GM12878 (cell line): Measurements from ENCODE around the gene KAT2B. TPM values are rescaled to one million over a fixed set of nuclear protein-coding genes. Genes with fewer than 3 reads are reported as not detected.

Experiments
- ATAC-seq: fragments of 200-7000 bp; cut with Tn5 transposase; 3 replicates; pipeline ENCODE4 v1.9.1; 2020; ENCODE audit warnings: mild to moderate bottlenecking, moderate library complexity
- BruUV-seq: library from RNA; stranded (reverse); fragments of 400-500 nt; replicated peaks from 2 replicates; lab custom pipeline; 2021; lab: Mats Ljungman, UMichigan
- CTCF ChIA-PET: fragments of 300-600 bp; sonication (Branson Sonifier 250); formaldehyde crosslinking; extraction: SDS; loops from one replicate; lab custom pipeline; 2021; ENCODE audit warnings: inconsistent platforms; lab: Yijun Ruan, JAX
- POLR2A ChIA-PET: fragments of 350-600 bp; formaldehyde crosslinking; extraction: SDS; loops from one replicate; lab custom pipeline; 2021; ENCODE audit warnings: inconsistent platforms; lab: Charles Lee
- RAD21 ChIA-PET: fragments of 300-600 bp; sonication (Branson Sonifier 250); formaldehyde crosslinking; loops from one replicate; lab custom pipeline; 2023; ENCODE audit warnings: antibody characterized with exemption; ENCODE audit not compliant: unreplicated experiment; lab: Charles Lee
- SMC1A ChIA-PET: fragments of 300-600 bp; sonication (Branson Sonifier 250); formaldehyde crosslinking; loops from one replicate; lab custom pipeline; 2023; ENCODE audit not compliant: unreplicated experiment, uncharacterized antibody; lab: Charles Lee
- DNase-seq: peaks from one replicate; pipeline ENCODE4 v3.0.0-alpha.2; 2011; ENCODE audit warnings: low read depth, low spot score
- FAIRE-seq: peaks from 3 replicates; lab custom pipeline; 2011; peaks lifted over from hg19 to GRCh38; lab: Jason Lieb, UNC
- H2AFZ ChIP-seq: 2 replicates; pipeline ENCODE4 v1.6.0; 2011; ENCODE audit warnings: low read depth, low read length, control low read depth; ENCODE audit not compliant: control insufficient read depth
- H3K27ac ChIP-seq: 2 replicates; pipeline ENCODE4 v1.5.1; 2011; ENCODE audit warnings: control low read depth; ENCODE audit not compliant: control insufficient read depth, insufficient read depth
- H3K27me3 ChIP-seq, 2 experiments: replicated peaks in 1 of 2; 2 replicates each; pipeline versions ENCODE4 v1.6.0 to v1.6.1; 2011; ENCODE audit warnings: low read length in 1 of 2; ENCODE audit not compliant: control insufficient read depth in 2 of 2, insufficient read depth in 2 of 2
- H3K36me3 ChIP-seq, 2 experiments: 2 replicates each; pipeline ENCODE4 v1.5.1; 2011; ENCODE audit warnings: low read length in 1 of 2; ENCODE audit not compliant: control insufficient read depth in 2 of 2, insufficient read depth in 2 of 2
- H3K4me1 ChIP-seq: 2 replicates; pipeline ENCODE4 v1.6.1; 2011; ENCODE audit warnings: mild to moderate bottlenecking, low read length, moderate library complexity, mixed read lengths; ENCODE audit not compliant: control insufficient read depth, insufficient read depth
- H3K4me2 ChIP-seq: 2 replicates; pipeline ENCODE4 v1.6.0; 2011; ENCODE audit warnings: control low read depth; ENCODE audit not compliant: control insufficient read depth, insufficient read depth
- H3K4me3 ChIP-seq: fragments of 200-600 bp; sonication (generic); 2 replicates; pipeline ENCODE4 v1.5.1; 2016
- H3K79me2 ChIP-seq: 2 replicates; pipeline ENCODE4 v1.6.0; 2011; ENCODE audit warnings: low read length; ENCODE audit not compliant: control insufficient read depth, insufficient read depth
- H3K9ac ChIP-seq: 2 replicates; pipeline ENCODE4 v1.8.0; 2011; ENCODE audit warnings: low read length, control low read depth, mixed read lengths; ENCODE audit not compliant: control insufficient read depth, insufficient read depth
- H3K9me3 ChIP-seq: replicated peaks from 3 replicates; pipeline ENCODE4 v1.5.1; 2011; ENCODE audit warnings: mild to moderate bottlenecking, low read length; ENCODE audit not compliant: control insufficient read depth, insufficient read depth
- H4K20me1 ChIP-seq: 2 replicates; pipeline ENCODE4 v1.6.0; 2011; ENCODE audit not compliant: control insufficient read depth, insufficient read depth
- CHD2 ChIP-seq: IDR thresholded peaks from 2 replicates; pipeline ENCODE4 v1.6.1; 2011; ENCODE audit warnings: low read depth, low read length, improper control_type of control experiment, borderline replicate concordance
- GABPA ChIP-seq: IDR thresholded peaks from 2 replicates; pipeline ENCODE4 v1.6.1; 2014; ENCODE audit warnings: antibody characterized with exemption, low read depth, mild to moderate bottlenecking, inconsistent platforms
- NBN ChIP-seq: fragments of 450-650 bp; IDR thresholded peaks from 2 replicates; pipeline ENCODE4 v1.6.1; 2016
- NFYB ChIP-seq: IDR thresholded peaks from 2 replicates; pipeline ENCODE4 v1.6.1; 2011; ENCODE audit warnings: low read depth, mild to moderate bottlenecking, low read length, improper control_type of control experiment, moderate library complexity; ENCODE audit not compliant: insufficient read depth
- ZNF24 ChIP-seq: fragments of 450-650 bp; IDR thresholded peaks from 2 replicates; pipeline ENCODE4 v1.6.1; 2017; ENCODE audit warnings: antibody characterized with exemption, mild to moderate bottlenecking
- in situ Hi-C: fragments of 300-500 bp; cut with MboI; formaldehyde crosslinking; loops from 9 replicates; pipeline ENCODE4 v1.14.3; 2018; ENCODE audit warnings: mixed read lengths
- intact Hi-C: fragments of 100-400 bp; cut with micrococcal nuclease; formaldehyde crosslinking; loops from one replicate; pipeline ENCODE4 v1.14.2; 2022; ENCODE audit not compliant: unreplicated experiment
- polyA plus RNA-seq, 11 experiments: library from polyadenylated mRNA; depleted of rRNA in 4 of 11; unstranded in 6 of 11; stranded (reverse) in 5 of 11; fragments of >200 nt; fragmentation: Nextera tagmentation in 4 of 11; fragmentation: Illumina TruSeq in 1 of 11; extraction: Ambion mirVana in 4 of 11; extraction: Trizol in 1 of 11; gene quantifications; 1 replicate in 1 of 11; 2 replicates in 10 of 11; pipeline versions ENCODE4 v1.2.1 to v1.2.3, GENCODE V29; 2011 to 2016; ENCODE audit warnings: inconsistent platforms in 2 of 11, missing spikeins in 2 of 11, low read depth in 1 of 11
- total RNA-seq, 4 experiments: library from RNA; depleted of rRNA in 3 of 4; stranded (reverse); fragments of >200 nt in 3 of 4; fragmentation: Illumina TruSeq in 1 of 4; extraction: Trizol in 1 of 4; gene quantifications; 2 replicates each; pipeline versions ENCODE4 v1.2.1 to v1.2.3, GENCODE V29; 2013 to 2021
- TF ChIP-seq, protein P1 (sequence below): fragments of 450-650 bp; IDR thresholded peaks from 2 replicates; pipeline ENCODE4 v1.6.1; 2017; ENCODE audit warnings: mild to moderate bottlenecking

The KAT2B gene
- total and polyA plus RNA-seq, 10 of the 15 experiments (the other 5 are each of a cell fraction or from before 2014, with no cell fraction given): 2.9 to 15.2 (median 10.2) TPM

DNA sequence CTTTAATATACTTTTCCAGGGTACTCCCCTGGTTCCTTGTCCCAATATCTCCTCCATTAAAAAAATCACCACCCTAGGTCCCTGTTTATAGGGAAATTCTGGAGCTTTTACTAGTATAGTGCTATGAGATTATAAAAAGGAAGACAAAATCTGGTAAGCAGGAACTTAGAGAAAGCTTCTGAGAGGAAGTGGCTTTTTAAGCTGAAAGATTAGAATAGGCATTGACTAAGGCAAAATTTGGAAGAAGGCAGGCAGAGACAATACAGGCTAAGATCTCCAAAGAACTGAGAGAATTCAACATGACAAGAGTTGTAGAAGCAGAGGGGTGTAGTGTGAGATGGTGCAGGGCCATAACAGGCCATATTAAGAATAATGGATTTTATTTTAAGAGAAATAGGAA lies 120.0 kb downstream of the KAT2B start:
- ChIA-PET RAD21 (interaction anchor here (0.9 kb wide), 1 partner anchor 29 kb away, joined by 3 read pairs; no protein-coding TSS in a partner anchor), POLR2A (no interaction called here), SMC1A (interaction anchor here (0.5 to 2.9 kb wide), 4 partner anchors 10 to 184 kb away, joined by 3 to 10 read pairs (median 6); no protein-coding TSS in a partner anchor), CTCF (interaction anchor here (1.0 kb wide), 2 partner anchors 10 to 11 kb away, joined by 3 read pairs; no protein-coding TSS in a partner anchor)
- H2AFZ ChIP-seq: no peak overlapping the region
- TF ChIP-seq ZNF24 (no peak), NBN (no peak), CHD2 (no peak), GABPA (no peak), NFYB (no peak)
- TF ChIP-seq, protein P1, sequence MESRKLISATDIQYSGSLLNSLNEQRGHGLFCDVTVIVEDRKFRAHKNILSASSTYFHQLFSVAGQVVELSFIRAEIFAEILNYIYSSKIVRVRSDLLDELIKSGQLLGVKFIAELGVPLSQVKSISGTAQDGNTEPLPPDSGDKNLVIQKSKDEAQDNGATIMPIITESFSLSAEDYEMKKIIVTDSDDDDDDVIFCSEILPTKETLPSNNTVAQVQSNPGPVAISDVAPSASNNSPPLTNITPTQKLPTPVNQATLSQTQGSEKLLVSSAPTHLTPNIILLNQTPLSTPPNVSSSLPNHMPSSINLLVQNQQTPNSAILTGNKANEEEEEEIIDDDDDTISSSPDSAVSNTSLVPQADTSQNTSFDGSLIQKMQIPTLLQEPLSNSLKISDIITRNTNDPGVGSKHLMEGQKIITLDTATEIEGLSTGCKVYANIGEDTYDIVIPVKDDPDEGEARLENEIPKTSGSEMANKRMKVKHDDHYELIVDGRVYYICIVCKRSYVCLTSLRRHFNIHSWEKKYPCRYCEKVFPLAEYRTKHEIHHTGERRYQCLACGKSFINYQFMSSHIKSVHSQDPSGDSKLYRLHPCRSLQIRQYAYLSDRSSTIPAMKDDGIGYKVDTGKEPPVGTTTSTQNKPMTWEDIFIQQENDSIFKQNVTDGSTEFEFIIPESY: no peak
- DNase-seq (no peak), FAIRE-seq (no peak), ATAC-seq (no peak)
- no peak overlapping the region for H3K27ac ChIP-seq
- in situ Hi-C loops: no loop called here
- H3K4me1 ChIP-seq: no peaks in the 10 kb centered on the region
- intact Hi-C loops: no loop called here
- no peaks in the 10 kb centered on the region for H3K27me3 ChIP-seq
- BruUV-seq: no TSS peak
- no peak overlapping the region for H3K4me2 ChIP-seq
- no peak overlapping the region for H3K9ac ChIP-seq
- peaks cover 0 to 2% of the 10 kb centered on the region in 2 experiments; a peak in 3 of 4 replicates for H3K36me3 ChIP-seq
- no peaks in the 10 kb centered on the region for H3K9me3 ChIP-seq
- H3K79me2 ChIP-seq: no peaks in the 10 kb centered on the region
- H3K4me3 ChIP-seq: no peak overlapping the region
- no peaks in the 10 kb centered on the region for H4K20me1 ChIP-seq
